A673 (cell line): ENCODE data around the gene SKI. TPM values are rescaled to one million over a fixed set of nuclear protein-coding genes. Genes with fewer than 3 reads are reported as not detected.

Source experiments
- BruUV-seq: library from RNA; stranded (reverse); fragments of 400-500 nt; replicated peaks from 2 replicates; lab custom pipeline; 2021; lab: Mats Ljungman, UMichigan
- CTCF ChIA-PET: fragments of 300-600 bp; sonication (Branson Sonifier 250); formaldehyde crosslinking; loops from one replicate; lab custom pipeline; 2022; ENCODE audit warnings: antibody characterized with exemption; lab: Charles Lee
- POLR2A ChIA-PET: fragments of 300-600 bp; sonication (Branson Sonifier 250); formaldehyde crosslinking; loops from one replicate; lab custom pipeline; 2022; ENCODE audit warnings: antibody characterized with exemption; ENCODE audit not compliant: low non-redundant PET; lab: Charles Lee
- DNase-seq: peaks from one replicate; pipeline ENCODE4 v3.0.0-alpha.2; 2015; ENCODE audit warnings: low spot score
- H3K27ac ChIP-seq: fragments of 200-600 bp; sonication (generic); 2 replicates; pipeline ENCODE4 v1.5.1; 2016; ENCODE audit warnings: mixed run types, low read depth, mild to moderate bottlenecking, mixed read lengths, antibody characterized with exemption, low read length; ENCODE audit not compliant: poor library complexity, severe bottlenecking
- H3K27me3 ChIP-seq: fragments of 200-600 bp; sonication (generic); replicated peaks from 2 replicates; pipeline ENCODE4 v1.6.1; 2017; ENCODE audit warnings: mixed run types, low read depth, mild to moderate bottlenecking, mixed read lengths, antibody characterized with exemption, low read length; ENCODE audit not compliant: insufficient read depth, poor library complexity
- H3K36me3 ChIP-seq: fragments of 200-600 bp; sonication (generic); 2 replicates; pipeline ENCODE4 v1.6.1; 2016; ENCODE audit warnings: mixed run types, mild to moderate bottlenecking, mixed read lengths, antibody characterized with exemption, low read length; ENCODE audit not compliant: insufficient read depth, poor library complexity, severe bottlenecking
- H3K4me1 ChIP-seq: fragments of 200-600 bp; sonication (generic); 2 replicates; pipeline ENCODE4 v1.6.1; 2017; ENCODE audit warnings: mixed run types, mild to moderate bottlenecking, mixed read lengths, antibody characterized with exemption, low read length; ENCODE audit not compliant: insufficient read depth, poor library complexity, severe bottlenecking
- H3K4me3 ChIP-seq: fragments of 200-600 bp; sonication (generic); 2 replicates; pipeline ENCODE4 v1.5.1; 2016; ENCODE audit warnings: low read depth, mixed run types, mild to moderate bottlenecking, mixed read lengths, low read length; ENCODE audit not compliant: poor library complexity, severe bottlenecking
- H3K9me3 ChIP-seq: fragments of 200-600 bp; sonication (generic); 2 replicates; pipeline ENCODE4 v1.6.1; 2016; ENCODE audit warnings: mixed run types, low read depth, mild to moderate bottlenecking, mixed read lengths, antibody characterized with exemption, low read length; ENCODE audit not compliant: poor library complexity, severe bottlenecking
- EZH2 ChIP-seq: fragments of 200-600 bp; sonication (generic); IDR thresholded peaks from 2 replicates; pipeline ENCODE4 v1.6.1; 2017; ENCODE audit warnings: borderline replicate concordance, low read depth, mild to moderate bottlenecking, mixed read lengths, antibody characterized with exemption, low read length; ENCODE audit not compliant: poor library complexity, severe bottlenecking
- intact Hi-C: fragments of 100-400 bp; cut with micrococcal nuclease; formaldehyde crosslinking; loops from one replicate; pipeline ENCODE4 v1.10.0; 2022; ENCODE audit not compliant: unreplicated experiment
- total RNA-seq: library from RNA; stranded (reverse); gene quantifications from 2 replicates; pipeline ENCODE4 v1.2.3, GENCODE V29; 2021
- TF ChIP-seq, protein P1 (sequence below): fragments of 300-800, 200-600 bp; sonication (generic); conservative IDR thresholded peaks from 2 replicates; pipeline ENCODE4 v1.5.1; 2017; ENCODE audit warnings: low read depth, mild to moderate bottlenecking, antibody characterized with exemption, low read length, moderate library complexity, mixed read lengths

Gene SKI
- total RNA-seq, 1 experiment from 2014 or later = 88.1 TPM

DNA sequence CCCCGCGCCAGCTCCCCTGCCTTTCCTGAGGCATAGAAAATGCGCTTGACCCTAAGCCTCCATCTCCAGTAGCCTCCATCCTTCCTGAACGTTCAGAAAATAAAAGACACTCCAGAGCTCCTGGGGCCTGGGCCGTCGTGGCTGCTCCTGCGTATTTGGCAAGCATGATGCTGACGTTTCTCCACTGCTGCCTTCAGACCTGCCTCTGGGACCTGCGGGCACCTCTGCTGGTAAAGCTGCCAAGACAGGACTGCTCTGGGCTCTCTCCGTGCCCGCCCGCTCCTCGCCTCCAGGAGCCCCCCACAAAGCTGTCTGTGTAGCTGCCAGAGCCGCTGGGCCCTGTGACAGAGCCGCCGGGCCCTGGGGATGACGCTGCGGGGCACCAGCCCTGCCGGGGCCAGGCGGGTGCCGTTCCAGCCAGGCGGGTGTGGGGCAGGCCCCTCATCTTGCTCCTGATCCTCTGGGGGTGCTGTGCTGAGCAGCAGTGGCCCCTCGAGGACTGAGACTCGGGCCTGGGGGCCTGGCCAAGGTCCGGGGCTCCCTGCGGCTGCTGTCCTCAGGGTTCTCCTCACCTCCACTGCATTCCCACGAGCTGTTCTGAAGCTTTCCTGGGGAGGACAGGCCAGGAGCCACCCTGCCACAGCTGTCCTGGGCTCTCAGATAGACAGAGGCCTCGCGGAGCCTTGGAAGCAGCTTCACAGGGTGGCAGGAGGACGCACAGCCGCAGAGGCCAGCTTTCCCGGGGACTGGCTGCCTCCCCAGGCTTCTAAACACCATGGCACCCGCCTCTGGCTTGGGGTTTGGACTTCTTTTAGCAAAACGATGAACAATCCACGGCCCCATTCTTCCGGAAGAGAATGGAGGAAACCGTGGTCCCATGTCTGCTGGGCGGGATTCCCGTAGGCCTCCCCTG lies 115.2 kb downstream of the SKI start:
- DNase-seq = no peak
- intact Hi-C loops = no loop called here
- Histone ChIP-seq H3K4me3 (no peak overlapping the region), H3K27ac (no peak overlapping the region), H3K27me3 (no peaks in the 10 kb centered on the region), H3K4me1 (no peaks in the 10 kb centered on the region), H3K9me3 (no peaks in the 10 kb centered on the region), H3K36me3 (no peaks in the 10 kb centered on the region)
- BruUV-seq = no TSS peak
- TF ChIP-seq EZH2 = no peak
- TF ChIP-seq, protein P1, sequence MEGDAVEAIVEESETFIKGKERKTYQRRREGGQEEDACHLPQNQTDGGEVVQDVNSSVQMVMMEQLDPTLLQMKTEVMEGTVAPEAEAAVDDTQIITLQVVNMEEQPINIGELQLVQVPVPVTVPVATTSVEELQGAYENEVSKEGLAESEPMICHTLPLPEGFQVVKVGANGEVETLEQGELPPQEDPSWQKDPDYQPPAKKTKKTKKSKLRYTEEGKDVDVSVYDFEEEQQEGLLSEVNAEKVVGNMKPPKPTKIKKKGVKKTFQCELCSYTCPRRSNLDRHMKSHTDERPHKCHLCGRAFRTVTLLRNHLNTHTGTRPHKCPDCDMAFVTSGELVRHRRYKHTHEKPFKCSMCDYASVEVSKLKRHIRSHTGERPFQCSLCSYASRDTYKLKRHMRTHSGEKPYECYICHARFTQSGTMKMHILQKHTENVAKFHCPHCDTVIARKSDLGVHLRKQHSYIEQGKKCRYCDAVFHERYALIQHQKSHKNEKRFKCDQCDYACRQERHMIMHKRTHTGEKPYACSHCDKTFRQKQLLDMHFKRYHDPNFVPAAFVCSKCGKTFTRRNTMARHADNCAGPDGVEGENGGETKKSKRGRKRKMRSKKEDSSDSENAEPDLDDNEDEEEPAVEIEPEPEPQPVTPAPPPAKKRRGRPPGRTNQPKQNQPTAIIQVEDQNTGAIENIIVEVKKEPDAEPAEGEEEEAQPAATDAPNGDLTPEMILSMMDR = no peak
- CTCF ChIA-PET = no interaction called here
- POLR2A ChIA-PET = no interaction called here

DNA sequence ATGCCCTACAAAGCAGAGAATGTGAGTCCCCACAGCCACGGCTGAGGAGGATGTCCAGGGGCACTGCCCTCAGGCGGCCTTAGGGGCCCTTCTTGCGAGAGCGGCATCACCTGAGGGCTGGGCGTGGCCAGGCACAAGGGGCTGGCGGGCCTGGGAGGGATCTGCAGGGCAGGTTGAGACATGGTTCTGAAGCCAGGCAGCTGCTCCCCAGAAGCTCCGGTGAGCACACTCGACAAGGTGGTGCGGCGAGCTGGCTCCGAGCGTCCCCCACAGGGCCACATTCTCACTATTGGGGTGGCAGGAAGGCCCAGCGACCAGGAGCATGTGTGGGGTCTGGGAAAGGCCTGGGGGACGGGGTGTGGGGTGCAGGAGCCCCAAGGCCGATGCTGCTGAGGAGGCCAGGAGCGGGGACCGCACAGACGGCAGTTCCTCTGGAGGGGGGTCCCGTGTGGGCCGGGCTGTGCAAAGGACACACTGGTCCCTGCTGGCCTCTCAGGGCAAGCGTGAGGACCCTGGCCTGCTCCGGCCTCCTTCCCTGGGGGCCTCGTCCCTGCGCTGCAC lies 116.1 kb downstream of the SKI start:
- TF ChIP-seq, protein P1 = no peak
- no peak for TF ChIP-seq EZH2
- H3K9me3 ChIP-seq = no peaks in the 10 kb centered on the region
- no TSS peak for BruUV-seq
- H3K27ac ChIP-seq = no peak overlapping the region
- H3K4me1 ChIP-seq = no peaks in the 10 kb centered on the region
- no peaks in the 10 kb centered on the region for H3K27me3 ChIP-seq
- intact Hi-C loops = no loop called here
- no peaks in the 10 kb centered on the region for H3K36me3 ChIP-seq
- POLR2A ChIA-PET = no interaction called here
- CTCF ChIA-PET = no interaction called here
- no peak overlapping the region for H3K4me3 ChIP-seq
- no peak for DNase-seq

DNA sequence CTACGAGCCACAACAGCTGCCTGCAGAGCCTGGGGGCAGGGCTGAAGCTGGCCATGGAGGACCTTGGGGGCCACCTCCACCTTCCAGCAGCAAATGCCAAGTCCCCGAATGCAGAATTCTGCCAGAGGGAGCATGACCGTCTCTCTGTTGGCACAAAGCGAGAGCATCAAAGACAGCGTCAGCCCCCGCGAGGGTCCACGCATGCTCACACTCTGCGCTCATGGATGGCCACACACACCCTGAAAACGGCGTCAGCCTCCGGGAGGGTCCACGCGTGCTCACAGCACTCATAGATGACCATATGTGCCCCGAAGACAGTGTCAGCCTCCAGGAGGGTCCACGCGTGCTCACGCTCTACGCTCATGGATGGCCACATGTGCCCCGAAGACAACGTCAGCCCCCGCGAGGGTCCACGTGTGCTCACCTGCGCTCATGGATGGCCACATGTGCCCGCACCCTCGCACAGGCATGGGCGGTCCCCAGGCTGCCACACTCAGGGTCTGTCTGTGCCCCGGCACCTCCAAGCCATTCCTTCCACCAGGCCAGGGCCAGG lies 116.7 kb downstream of the SKI start:
- DNase-seq = no peak
- no TSS peak for BruUV-seq
- TF ChIP-seq, protein P1 = no peak
- no peak for TF ChIP-seq EZH2
- H3K27me3 ChIP-seq = no peaks in the 10 kb centered on the region
- H3K9me3 ChIP-seq = no peaks in the 10 kb centered on the region
- POLR2A ChIA-PET = no interaction called here
- CTCF ChIA-PET = no interaction called here
- intact Hi-C loops = no loop called here
- no peak overlapping the region for H3K4me3 ChIP-seq
- no peaks in the 10 kb centered on the region for H3K4me1 ChIP-seq
- H3K27ac ChIP-seq = no peak overlapping the region
- no peaks in the 10 kb centered on the region for H3K36me3 ChIP-seq
